Uterus (tissue), 2 donors: ENCODE measurements around the gene TTC6.

ENCODE experiments used
- CTCF ChIP-seq, 4 experiments: fragments of 200-600 bp in 2 of 4; fragments of 450-650 bp in 2 of 4; sonication (generic) in 2 of 4; IDR thresholded peaks; one replicate each; pipeline ENCODE4 v1.5.1; 2016 to 2019; ENCODE audit warnings: antibody characterized with exemption in 4 of 4, mild to moderate bottlenecking in 2 of 4, moderate library complexity in 1 of 4
- POLR2A ChIP-seq, 2 donors: fragments of 450-650 bp; IDR thresholded peaks; one replicate each; pipeline ENCODE4 v1.6.1; 2016; ENCODE audit warnings: antibody characterized with exemption in 2 of 2, mild to moderate bottlenecking in 1 of 2, moderate library complexity in 1 of 2

DNA sequence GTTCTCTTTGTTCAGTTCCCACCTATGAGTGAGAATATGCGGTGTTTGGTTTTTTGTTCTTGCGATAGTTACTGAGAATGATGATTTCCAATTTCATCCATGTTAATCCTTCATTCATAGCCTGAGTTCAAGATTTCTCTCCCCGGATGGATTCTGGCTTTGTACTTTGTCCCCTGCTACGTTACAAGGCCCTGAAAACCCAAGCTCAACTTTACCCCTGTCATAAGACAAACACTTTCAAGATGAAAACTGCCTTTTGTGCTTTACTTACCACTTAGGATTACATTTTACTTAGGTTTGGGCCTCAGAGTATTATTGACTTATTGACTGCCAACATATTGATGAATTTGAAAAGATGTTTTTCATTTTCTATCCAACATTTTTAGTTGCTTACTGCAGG lies 36.7 kb upstream of the TTC6 start:
- TF ChIP-seq CTCF (IDR thresholded peaks at IDR 0.05) (no peak), POLR2A (IDR thresholded peaks at IDR 0.05) (no peak)
